Right lobe of liver (tissue), 6 donors: ENCODE measurements around the gene C1QTNF8. TPM values are rescaled to one million over a fixed set of nuclear protein-coding genes. Genes with fewer than 3 reads are reported as not detected.

ENCODE experiments used
- ATAC-seq, 4 donors: fragments of 200-7000 bp; cut with Tn5 transposase; one replicate each; pipeline ENCODE4 v1.9.1; 2020; ENCODE audit warnings: mild to moderate bottlenecking in 4 of 4, moderate library complexity in 4 of 4
- DNase-seq, 3 donors: peaks; one replicate each; pipeline ENCODE4 v3.0.0-alpha.2; 2020
- H3K27ac ChIP-seq, 3 donors: fragments of 200-600 bp; one replicate each; pipeline ENCODE4 v1.8.0; 2022
- H3K27me3 ChIP-seq, 2 donors: fragments of 200-600 bp; one replicate each; pipeline ENCODE4 v1.8.0; 2022
- H3K36me3 ChIP-seq, 4 donors: fragments of 200-600 bp; sonication (generic) in 1 of 4; one replicate each; pipeline versions ENCODE4 v1.5.1 to v1.8.0; 2017 to 2022; ENCODE audit warnings: control low read depth in 1 of 4
- H3K4me1 ChIP-seq, 4 donors: fragments of 200-600 bp; sonication (generic) in 1 of 4; one replicate each; pipeline versions ENCODE4 v1.5.1 to v1.8.0; 2017 to 2022; ENCODE audit warnings: control low read depth in 1 of 4
- H3K4me3 ChIP-seq, 3 donors: fragments of 200-600 bp; one replicate each; pipeline ENCODE4 v1.8.0; 2022
- H3K9me3 ChIP-seq, 4 donors: fragments of 200-600 bp; sonication (generic) in 1 of 4; one replicate each; pipeline versions ENCODE4 v1.5.1 to v1.8.0; 2017 to 2022; ENCODE audit warnings: control low read depth in 1 of 4
- CTCF ChIP-seq, 4 donors: fragments of 200-600 bp in 3 of 4; fragments of 450-650 bp in 1 of 4; IDR thresholded peaks; one replicate each; pipeline versions ENCODE4 v1.5.1 to v1.8.0; 2016 to 2022; ENCODE audit warnings: antibody characterized with exemption in 4 of 4, mild to moderate bottlenecking in 2 of 4
- POLR2A ChIP-seq: fragments of 450-650 bp; IDR thresholded peaks from one replicate; pipeline ENCODE4 v1.6.1; 2017; ENCODE audit warnings: antibody characterized with exemption, mild to moderate bottlenecking
- WGBS: methylation state at CpG from one replicate; pipeline ENCODE4 v1.1.6; 2018; ENCODE audit warnings: low coverage, low lambda C conversion rate; ENCODE audit not compliant: insufficient coverage; ENCODE audit errors: missing lambda C conversion rate; 5-methylcytosine and 5-hydroxymethylcytosine counted together
- intact Hi-C, 2 donors: fragments of 100-400 bp; cut with DNase I; formaldehyde crosslinking; loops; one replicate each; pipeline versions ENCODE4 v1.11.2 to v1.14.1; 2022
- total RNA-seq, 6 experiments: library from RNA; depleted of rRNA in 2 of 6; stranded (reverse); fragments of >200 nt in 2 of 6; fragmentation: NEBNext Ultra II Directional in 3 of 6; extraction: Animal tissue kit (Norgen Biotek cat#: 25700) in 3 of 6; gene quantifications; one replicate each; pipeline versions ENCODE4 v1.1.0 to v1.2.4, GENCODE V29; 2016 to 2023
- donor health status: DM: no; HTN: yes; CAD: no.
- donor health status: DM: no; HTN: no; CAD: no.
- donor health status: DM: no; HTN: no; CAD: no.
- donor health status: DM: no; HTN: yes; CAD: no.
- donor health status: DM: no; HTN: yes; CAD: no.

C1QTNF8 gene
- total RNA-seq, 6 experiments from 2014 or later: not detected

DNA sequence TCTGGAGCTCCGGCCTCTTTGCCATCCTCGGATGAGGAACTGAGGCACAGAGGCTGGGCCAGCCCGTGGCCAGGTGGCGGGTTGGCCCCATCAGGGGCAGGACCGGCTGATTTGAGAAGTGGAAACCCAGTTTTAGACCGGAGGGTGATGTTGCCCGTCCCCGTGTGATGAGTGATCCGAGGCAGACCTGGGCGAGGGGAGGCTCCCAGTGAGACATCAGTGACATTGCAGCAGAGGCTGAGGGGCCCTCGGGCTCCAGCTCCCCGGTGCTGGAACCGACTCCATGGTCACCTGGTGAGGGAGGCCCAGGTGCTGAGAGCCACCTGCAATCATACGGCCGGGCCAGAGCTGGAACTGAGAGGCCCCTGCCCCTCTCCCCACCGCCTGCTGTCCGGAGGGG, 30.0 kb upstream of the C1QTNF8 start:
- H3K4me1 ChIP-seq: no peaks in the 10 kb centered on the region
- 25% methylated on average over 2 of the region's 17 CpGs for WGBS
- H3K4me3 ChIP-seq: no peak overlapping the region
- H3K9me3 ChIP-seq: no peaks in the 10 kb centered on the region
- H3K27ac ChIP-seq: no peak overlapping the region
- no peak for DNase-seq
- no peak for ATAC-seq
- intact Hi-C loops: no loop called here
- no peaks in the 10 kb centered on the region for H3K36me3 ChIP-seq
- no peak for TF ChIP-seq POLR2A
- no peak for TF ChIP-seq CTCF (IDR thresholded peaks at IDR 0.05)
- no peaks in the 10 kb centered on the region for H3K27me3 ChIP-seq

DNA sequence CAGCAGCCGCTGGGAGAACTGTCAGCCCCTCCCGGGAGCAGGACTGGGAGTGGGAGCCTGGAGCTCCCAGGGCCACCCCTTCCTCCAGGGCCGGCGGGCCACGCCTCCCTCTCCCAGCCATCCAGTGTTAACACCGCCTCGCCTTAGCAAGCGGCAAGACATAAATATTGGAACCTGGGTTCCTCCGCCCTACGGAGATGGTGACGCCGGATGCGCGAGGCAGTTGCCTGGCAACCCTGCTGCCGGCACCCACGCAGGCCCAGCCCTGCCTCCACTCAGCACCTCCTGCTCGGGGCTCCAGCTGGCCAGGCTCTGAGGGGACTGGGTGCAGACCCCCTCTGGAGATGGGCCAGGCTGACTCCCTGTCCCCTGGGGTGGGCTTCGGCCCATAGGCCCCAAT, 29.4 kb upstream of the C1QTNF8 start:
- ATAC-seq (no peak), DNase-seq (no peak)
- Histone ChIP-seq H3K27ac (no peak overlapping the region), H3K4me1 (no peaks in the 10 kb centered on the region), H3K4me3 (no peak overlapping the region), H3K36me3 (no peaks in the 10 kb centered on the region), H3K9me3 (no peaks in the 10 kb centered on the region), H3K27me3 (no peaks in the 10 kb centered on the region)
- TF ChIP-seq CTCF (IDR thresholded peaks at IDR 0.05) (no peak), POLR2A (no peak)
- intact Hi-C loops: no loop called here
- WGBS: no CpG with 5 or more reads among the region's 18 CpGs

DNA sequence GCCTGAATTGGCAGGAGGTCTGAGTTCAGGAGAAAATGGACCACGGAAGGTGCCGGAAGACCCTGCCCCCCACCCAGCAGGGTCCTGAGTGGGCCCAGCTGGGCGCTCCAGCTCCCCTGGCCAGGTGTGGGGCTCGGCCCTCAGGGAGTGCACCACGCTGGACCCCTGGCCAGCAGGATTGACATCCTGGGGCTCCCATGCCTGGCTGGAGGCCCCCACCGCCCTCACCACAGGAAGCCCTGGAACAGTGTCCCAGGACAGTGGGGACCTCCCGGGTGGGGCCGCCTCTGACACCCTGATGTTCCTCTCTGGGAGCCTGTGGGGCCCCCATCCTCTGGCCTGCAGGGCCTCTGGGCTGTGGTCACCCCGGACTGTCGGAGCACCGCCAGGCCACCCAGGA, 28.8 kb upstream of the C1QTNF8 start:
- TF ChIP-seq POLR2A (no peak), CTCF (IDR thresholded peaks at IDR 0.05) (no peak)
- DNase-seq (no peak), ATAC-seq (no peak)
- H3K27me3 ChIP-seq: no peaks in the 10 kb centered on the region
- H3K4me3 ChIP-seq: no peak overlapping the region
- intact Hi-C loops: no loop called here
- H3K27ac ChIP-seq: no peak overlapping the region
- H3K4me1 ChIP-seq: no peaks in the 10 kb centered on the region
- WGBS: no CpG with 5 or more reads among the region's 11 CpGs
- no peaks in the 10 kb centered on the region for H3K36me3 ChIP-seq
- no peaks in the 10 kb centered on the region for H3K9me3 ChIP-seq

DNA sequence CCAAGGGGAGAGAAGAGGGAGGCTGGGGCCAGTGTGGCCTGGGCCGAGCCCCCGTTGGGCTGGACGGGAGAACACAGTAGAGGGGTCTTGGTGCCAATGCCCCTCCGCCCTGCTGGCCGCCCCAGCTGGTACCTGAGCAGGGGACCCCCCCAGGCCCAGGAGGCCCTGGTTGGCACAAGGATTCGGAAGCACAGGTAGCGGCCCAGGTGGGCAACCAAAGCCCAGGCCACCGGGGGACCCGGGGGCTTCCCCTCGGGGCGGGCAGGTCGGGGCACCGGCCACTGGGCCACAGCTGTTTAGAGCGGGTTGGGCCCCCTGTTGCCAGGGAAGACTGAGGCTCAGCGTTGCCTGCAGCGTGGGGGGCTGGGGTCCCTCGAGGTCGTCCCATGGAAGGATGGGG, 28.2 kb upstream of the C1QTNF8 start:
- no peak for TF ChIP-seq CTCF (IDR thresholded peaks at IDR 0.05)
- TF ChIP-seq POLR2A: no peak
- H3K4me3 ChIP-seq: no peak overlapping the region
- H3K27ac ChIP-seq: no peak overlapping the region
- ATAC-seq: no peak
- H3K4me1 ChIP-seq: no peaks in the 10 kb centered on the region
- WGBS: no CpG with 5 or more reads among the region's 18 CpGs
- no peaks in the 10 kb centered on the region for H3K36me3 ChIP-seq
- no peaks in the 10 kb centered on the region for H3K27me3 ChIP-seq
- DNase-seq: no peak
- H3K9me3 ChIP-seq: no peaks in the 10 kb centered on the region
- intact Hi-C loops: no loop called here
